Measurements from ENCODE around the gene PRSS33.

PRSS33 gene

DNA sequence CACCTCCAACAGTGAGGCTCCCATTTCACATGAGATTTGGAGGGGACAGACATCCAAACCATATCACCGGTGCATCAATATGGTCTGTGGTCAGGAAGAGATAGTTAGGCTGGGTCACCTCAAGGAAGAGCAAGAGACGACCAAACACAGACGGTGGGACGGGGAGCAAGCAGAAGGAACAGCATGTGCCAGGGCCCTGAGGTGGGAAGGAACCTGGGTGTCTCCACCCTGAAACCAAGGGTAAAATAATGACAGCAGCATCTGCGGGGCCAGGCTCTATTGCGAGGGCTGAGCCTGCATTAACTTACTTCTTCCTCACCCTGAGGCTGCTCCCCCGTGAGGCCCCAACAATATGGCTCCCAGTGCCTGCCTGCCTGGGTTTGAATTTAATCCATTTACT lies 20.8 kb upstream of the PRSS33 start:
- TF ChIP-seq FOXK2 (IDR thresholded peaks at IDR 0.05) (no peak), L3MBTL2 (conservative IDR thresholded peaks at IDR 0.05) (no peak), CTBP1 (IDR thresholded peaks at IDR 0.05; ENCODE audit: borderline replicate concordance) (no peak), ELF4 (IDR thresholded peaks at IDR 0.05) (no peak), NFRKB (IDR thresholded peaks at IDR 0.05) (no peak), FOXA1 (IDR thresholded peaks at IDR 0.05) (no peak), ZNF384 (IDR thresholded peaks at IDR 0.05) (no peak), ARNT (IDR thresholded peaks at IDR 0.05) (no peak), SP1 (IDR thresholded peaks at IDR 0.05) (no peak), TARDBP (IDR thresholded peaks at IDR 0.05) (no peak)
- TF ChIP-seq, protein P1, sequence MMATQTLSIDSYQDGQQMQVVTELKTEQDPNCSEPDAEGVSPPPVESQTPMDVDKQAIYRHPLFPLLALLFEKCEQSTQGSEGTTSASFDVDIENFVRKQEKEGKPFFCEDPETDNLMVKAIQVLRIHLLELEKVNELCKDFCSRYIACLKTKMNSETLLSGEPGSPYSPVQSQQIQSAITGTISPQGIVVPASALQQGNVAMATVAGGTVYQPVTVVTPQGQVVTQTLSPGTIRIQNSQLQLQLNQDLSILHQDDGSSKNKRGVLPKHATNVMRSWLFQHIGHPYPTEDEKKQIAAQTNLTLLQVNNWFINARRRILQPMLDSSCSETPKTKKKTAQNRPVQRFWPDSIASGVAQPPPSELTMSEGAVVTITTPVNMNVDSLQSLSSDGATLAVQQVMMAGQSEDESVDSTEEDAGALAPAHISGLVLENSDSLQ (IDR thresholded peaks at IDR 0.05) = no peak
- ChIA-PET POLR2A (no interaction called here), CTCF (no interaction called here)
- DNase-seq (ENCODE audit: extremely low spot score) = no peak

DNA sequence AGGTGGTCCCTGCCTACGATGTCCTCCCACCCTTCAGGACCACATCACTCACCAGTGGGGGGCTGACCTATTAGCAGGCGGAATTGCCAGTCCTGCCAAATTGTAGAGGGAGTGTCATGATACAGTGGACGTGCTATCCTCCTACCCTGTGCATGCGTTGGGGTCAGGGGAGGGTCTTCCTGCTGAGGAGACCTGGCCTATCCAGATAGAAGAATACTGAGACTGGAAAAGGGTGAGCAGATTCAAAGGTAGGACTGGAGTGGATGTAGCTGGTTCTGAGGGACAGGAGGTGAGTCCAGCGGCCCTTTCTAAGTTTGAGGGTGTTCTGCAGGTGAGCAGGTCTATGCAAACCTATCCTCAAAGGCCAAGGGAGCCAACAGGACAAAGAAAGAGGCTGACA lies 18.9 kb upstream of the PRSS33 start:
- no peak for TF ChIP-seq ARNT (IDR thresholded peaks at IDR 0.05)
- ChIA-PET CTCF (no interaction called here), POLR2A (no interaction called here)
- DNase-seq (ENCODE audit: extremely low spot score) = no peak

DNA sequence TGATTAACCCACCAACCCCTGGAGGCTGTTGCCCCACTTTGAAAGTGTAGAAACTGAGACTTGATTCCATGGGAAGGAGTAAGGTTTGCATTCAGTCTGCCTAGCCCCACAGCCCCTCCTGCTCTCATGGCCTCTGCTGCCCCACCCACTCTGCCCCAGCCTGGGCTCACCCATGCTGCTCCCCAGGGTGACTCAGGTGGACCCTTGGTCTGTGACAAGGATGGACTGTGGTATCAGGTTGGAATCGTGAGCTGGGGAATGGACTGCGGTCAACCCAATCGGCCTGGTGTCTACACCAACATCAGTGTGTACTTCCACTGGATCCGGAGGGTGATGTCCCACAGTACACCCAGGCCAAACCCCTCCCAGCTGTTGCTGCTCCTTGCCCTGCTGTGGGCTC lies 17.4 kb upstream of the PRSS33 start:
- DNase-seq (ENCODE audit: extremely low spot score) = no peak
- TF ChIP-seq SUZ12 (IDR thresholded peaks at IDR 0.05) (no peak), ZNF384 (IDR thresholded peaks at IDR 0.05) (no peak), BHLHE40 (IDR thresholded peaks at IDR 0.05; ENCODE audit: borderline replicate concordance) (no peak), LEF1 (IDR thresholded peaks at IDR 0.05; ENCODE audit: borderline replicate concordance) (no peak), FOXK2 (IDR thresholded peaks at IDR 0.05) (no peak)
- TF ChIP-seq, protein P1 (IDR thresholded peaks at IDR 0.05) = no peak
- ChIA-PET CTCF (no interaction called here), POLR2A (no interaction called here)

DNA sequence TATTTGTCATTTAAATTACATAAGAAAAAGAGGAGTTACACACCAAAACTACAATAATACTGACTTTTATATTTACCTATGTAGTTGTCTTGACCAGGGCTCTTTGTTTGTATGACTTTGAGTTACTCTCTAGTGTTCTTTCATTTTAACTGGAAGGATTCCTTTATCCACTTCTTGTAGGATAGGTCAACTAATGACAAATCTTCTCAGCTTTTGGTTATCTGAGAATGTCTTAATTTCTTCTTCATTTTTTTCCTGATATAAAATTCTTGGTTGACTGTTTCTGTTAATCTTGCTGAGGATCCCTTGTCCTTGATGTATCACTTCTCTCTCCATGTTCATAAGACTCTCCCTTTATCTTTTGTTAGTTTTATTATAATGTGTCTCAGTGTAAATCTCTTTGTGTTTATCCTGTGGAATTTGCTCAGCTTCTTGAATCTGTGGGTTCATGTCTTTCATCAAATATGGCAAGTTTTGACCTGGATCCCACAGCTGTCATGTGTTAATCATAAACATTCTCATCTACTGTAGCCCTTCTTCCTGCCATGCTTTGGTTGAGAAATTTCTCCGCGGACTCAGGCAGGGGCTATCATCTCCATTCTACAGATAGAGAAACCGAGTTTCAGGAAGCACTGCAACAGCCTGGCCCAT lies 16.3 kb upstream of the PRSS33 start:
- ChIA-PET CTCF (no interaction called here), POLR2A (no interaction called here)
- no peak for DNase-seq (ENCODE audit: extremely low spot score)
- TF ChIP-seq FOXA1 (IDR thresholded peaks at IDR 0.05) (no peak), FOXK2 (IDR thresholded peaks at IDR 0.05) (no peak), L3MBTL2 (conservative IDR thresholded peaks at IDR 0.05) (no peak), SP1 (IDR thresholded peaks at IDR 0.05) (no peak), LEF1 (IDR thresholded peaks at IDR 0.05; ENCODE audit: borderline replicate concordance) (no peak), HDGF (IDR thresholded peaks at IDR 0.05; ENCODE audit: borderline replicate concordance) (no peak), ZNF384 (IDR thresholded peaks at IDR 0.05) (no peak), CTBP1 (IDR thresholded peaks at IDR 0.05; ENCODE audit: borderline replicate concordance) (no peak), ARNT (IDR thresholded peaks at IDR 0.05) (no peak), NFRKB (IDR thresholded peaks at IDR 0.05) (no peak), BHLHE40 (IDR thresholded peaks at IDR 0.05; ENCODE audit: borderline replicate concordance) (no peak), ELF4 (IDR thresholded peaks at IDR 0.05) (no peak), TARDBP (IDR thresholded peaks at IDR 0.05) (no peak), FOXM1 (IDR thresholded peaks at IDR 0.05; ENCODE audit: borderline replicate concordance) (no peak), SUZ12 (IDR thresholded peaks at IDR 0.05) (no peak)
- TF ChIP-seq, protein P1 (IDR thresholded peaks at IDR 0.05) = no peak

DNA sequence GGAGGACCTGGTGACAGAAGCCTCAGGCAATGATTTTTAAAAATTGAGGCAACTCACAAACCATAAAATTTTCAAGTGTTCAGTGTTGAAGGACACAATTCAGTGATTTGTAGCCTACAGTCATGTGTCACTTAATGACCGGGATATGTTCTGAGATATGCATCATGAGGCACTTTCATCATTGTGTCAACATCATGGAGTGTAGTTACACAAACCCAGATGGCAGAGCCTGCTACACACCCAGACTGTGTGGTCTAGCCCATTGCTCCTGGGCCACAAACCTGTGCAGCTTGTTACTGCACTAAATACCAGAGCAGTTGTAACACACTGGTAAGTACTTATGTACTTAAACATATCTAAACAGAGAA lies 12.5 kb upstream of the PRSS33 start:
- TF ChIP-seq SUZ12 (IDR thresholded peaks at IDR 0.05) (no peak), FOXM1 (IDR thresholded peaks at IDR 0.05; ENCODE audit: borderline replicate concordance) (no peak)
- TF ChIP-seq, protein P1 (IDR thresholded peaks at IDR 0.05) = peak; percentile 50
- DNase-seq (ENCODE audit: extremely low spot score) = no peak
- ChIA-PET POLR2A (interaction anchor here (0.7 to 1.7 kb wide), 2 partner anchors 22 to 68 kb away, joined by 3 to 10 read pairs; partner anchors contain the start of gene ELOB), CTCF (interaction anchor here (0.6 kb wide), 1 partner anchor 154 kb away, joined by 3 read pairs; no protein-coding TSS in a partner anchor)

DNA sequence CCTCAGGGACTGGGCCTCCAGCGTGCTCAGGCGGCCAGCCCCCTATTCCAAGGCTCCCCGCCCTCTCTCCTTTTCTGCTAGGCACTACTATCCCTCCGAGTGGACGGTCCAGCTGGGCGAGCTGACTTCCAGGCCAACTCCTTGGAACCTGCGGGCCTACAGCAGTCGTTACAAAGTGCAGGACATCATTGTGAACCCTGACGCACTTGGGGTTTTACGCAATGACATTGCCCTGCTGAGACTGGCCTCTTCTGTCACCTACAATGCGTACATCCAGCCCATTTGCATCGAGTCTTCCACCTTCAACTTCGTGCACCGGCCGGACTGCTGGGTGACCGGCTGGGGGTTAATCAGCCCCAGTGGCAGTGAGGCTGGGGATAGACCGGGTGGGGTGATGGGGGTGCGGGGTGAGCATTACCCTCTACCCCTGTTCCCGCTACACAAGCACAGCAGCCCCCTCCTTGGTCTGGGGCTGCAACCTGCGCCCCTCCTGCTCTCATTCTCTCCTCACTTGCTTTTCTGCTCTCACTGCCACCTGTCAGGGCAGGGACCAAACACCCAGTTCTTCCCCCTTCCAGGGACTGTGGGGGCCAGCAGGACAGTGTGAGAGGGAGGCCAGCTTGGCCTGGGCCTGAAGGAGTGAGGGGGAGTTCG lies 12.0 kb upstream of the PRSS33 start:
- ChIA-PET CTCF (interaction anchor here (0.6 kb wide), 1 partner anchor 154 kb away, joined by 3 read pairs; no protein-coding TSS in a partner anchor), POLR2A (interaction anchor here (0.7 to 1.7 kb wide), 4 partner anchors 21 to 69 kb away, joined by 3 to 10 read pairs (median 5); partner anchors contain the start of genes ELOB and SRRM2)
- TF ChIP-seq HDGF (IDR thresholded peaks at IDR 0.05; ENCODE audit: borderline replicate concordance) (no peak), FOXA1 (IDR thresholded peaks at IDR 0.05) (no peak), ARNT (IDR thresholded peaks at IDR 0.05) (no peak), TARDBP (IDR thresholded peaks at IDR 0.05) (no peak), FOXM1 (IDR thresholded peaks at IDR 0.05; ENCODE audit: borderline replicate concordance) (no peak), BHLHE40 (IDR thresholded peaks at IDR 0.05; ENCODE audit: borderline replicate concordance) (no peak), SUZ12 (IDR thresholded peaks at IDR 0.05) (no peak), SP1 (IDR thresholded peaks at IDR 0.05) (no peak), LEF1 (IDR thresholded peaks at IDR 0.05; ENCODE audit: borderline replicate concordance) (no peak), ZNF384 (IDR thresholded peaks at IDR 0.05) (no peak), ELF4 (IDR thresholded peaks at IDR 0.05) (no peak), L3MBTL2 (conservative IDR thresholded peaks at IDR 0.05) (no peak)
- TF ChIP-seq, protein P1 (IDR thresholded peaks at IDR 0.05) = no peak
- no peak for DNase-seq (ENCODE audit: extremely low spot score)
